GM04503 (cell line): ENCODE results near the gene ADARB2.
"Not testable (repeated sequence)": the region's sequence is repeated elsewhere in the genome, so short reads cannot be mapped to it uniquely, and the experiment has no call there.

Experiments
- DNase-seq: peaks from one replicate; pipeline ENCODE4 v3.0.0-alpha.2; 2012; ENCODE audit warnings: low read depth

The ADARB2 gene

GRCh38 chr10:1548146-1548545 lies 189.2 kb downstream of the ADARB2 start:
- DNase-seq, result no peak

DNA sequence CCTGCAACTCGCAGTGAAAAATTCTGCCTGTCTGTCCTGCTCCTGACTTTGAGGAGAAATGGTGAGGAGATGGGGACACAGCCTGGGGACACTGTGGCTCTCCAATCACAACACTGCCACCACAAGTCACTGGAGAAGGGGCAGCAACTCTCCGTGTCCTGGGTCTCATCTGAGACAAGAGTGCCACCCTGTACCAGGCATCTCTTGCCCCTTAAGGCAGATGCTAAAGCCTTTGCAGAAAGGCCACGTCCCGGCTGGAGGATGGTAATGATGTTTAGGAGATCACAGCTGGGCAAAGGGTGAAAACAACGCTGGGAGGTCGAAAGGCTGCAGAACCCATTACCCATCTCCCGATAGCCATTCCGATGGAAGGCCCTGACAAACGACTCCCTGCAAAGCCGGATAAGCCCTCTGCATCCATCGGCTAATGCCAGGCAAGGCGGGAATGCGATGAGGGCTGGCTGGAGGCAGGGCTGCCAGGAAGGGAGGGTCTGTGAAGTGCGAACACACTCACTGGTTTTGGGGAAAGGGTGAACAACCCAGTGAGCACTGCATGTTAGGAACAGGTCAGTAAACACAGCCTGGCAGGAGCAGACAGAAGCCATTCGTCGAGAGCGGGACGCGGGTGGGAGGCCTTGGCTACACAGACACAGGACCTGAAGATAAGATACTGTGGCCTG lies 190.8 kb downstream of the ADARB2 start:
- DNase-seq, result no peak

GRCh38 chr10:1545524-1545923 lies 191.8 kb downstream of the ADARB2 start:
- no peak for DNase-seq

DNA sequence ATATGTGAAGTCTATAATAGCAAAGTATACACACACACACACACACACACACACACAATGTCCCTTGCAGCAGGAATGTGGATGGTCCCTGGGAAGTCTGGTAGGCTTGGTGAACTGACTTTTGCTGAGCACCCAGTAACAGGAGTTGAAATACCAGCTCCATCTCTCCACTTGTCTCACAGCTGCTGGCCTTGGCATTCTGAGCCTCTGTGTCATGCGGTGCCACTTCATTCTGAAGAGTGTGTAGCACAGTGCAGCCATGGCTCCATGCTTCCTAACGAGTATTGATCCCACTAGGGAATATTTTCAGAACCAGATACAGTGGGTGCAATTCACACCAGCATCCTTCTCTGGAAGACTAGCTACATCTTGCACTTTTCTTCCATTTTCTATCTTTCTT lies 192.4 kb downstream of the ADARB2 start:
- DNase-seq, result no peak

DNA sequence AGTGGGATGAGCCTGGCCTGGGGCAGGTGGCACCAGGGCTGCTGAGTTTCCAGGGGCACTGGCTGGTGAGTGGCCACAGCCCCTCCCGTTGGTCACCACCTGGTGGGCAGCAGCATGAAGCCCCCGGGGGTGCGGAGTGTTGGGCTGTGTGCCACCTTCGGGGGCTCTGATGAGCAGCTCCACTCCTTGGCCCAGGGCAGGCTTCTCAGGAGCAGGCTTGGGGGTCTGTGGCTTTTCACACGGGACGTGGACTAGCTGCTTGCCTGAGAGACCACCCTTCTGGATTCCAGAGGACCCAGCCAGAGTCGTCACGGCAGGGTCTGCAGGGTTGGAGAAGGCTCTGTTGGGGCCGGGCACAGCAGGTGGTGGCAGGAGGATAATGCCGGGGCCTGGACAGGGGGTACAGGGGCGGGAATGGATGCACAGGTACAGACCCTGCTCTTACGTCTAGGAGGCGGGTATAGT lies 193.1 kb downstream of the ADARB2 start:
- DNase-seq, result no peak

DNA sequence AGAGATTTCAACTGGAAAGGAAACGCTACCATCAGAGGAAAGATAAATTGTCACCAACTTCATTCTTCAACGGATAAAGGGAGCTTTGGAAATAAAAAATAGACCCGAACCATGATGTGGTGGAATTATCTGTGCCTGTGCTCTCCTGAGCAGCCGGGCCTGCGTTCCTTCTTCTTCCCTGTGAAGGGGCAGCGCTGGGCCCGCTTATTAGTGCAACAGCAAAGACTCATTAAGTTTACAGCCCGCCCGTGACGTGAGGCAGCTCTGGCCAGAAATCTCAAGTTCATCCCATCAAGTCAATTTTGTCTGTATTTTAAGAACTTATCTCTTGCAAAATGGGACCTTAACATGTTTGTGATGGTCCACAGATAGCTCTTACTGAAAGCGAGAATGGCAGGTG lies 193.7 kb downstream of the ADARB2 start:
- DNase-seq, result no peak

GRCh38 chr10:1542941-1543340 lies 194.4 kb downstream of the ADARB2 start:
- DNase-seq, result no peak

DNA sequence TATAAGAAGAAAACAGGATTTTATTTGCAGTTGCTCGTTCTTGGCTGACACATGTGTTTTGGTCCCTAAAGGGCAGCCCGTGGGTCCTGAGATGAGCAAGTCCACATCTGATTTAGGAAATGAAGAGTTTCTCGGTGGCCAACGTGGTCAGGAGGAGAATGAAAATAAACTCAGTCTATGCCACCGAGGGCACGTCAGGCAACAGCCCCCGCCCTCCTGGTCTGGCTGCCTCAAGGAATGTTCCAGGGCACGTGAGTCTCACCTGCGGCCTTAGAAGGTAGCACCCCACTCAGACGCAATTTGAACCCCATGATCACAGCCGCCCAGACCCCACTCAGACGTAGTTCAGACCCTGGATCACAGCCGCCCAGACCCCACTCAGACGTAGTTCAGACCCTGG lies 197.2 kb downstream of the ADARB2 start:
- no peak for DNase-seq

- no peak for DNase-seq
Measured at GRCh38 chr10:1539216-1539615, 198.1 kb downstream of the ADARB2 start.

GRCh38 chr10:1538531-1539061 lies 198.7 kb downstream of the ADARB2 start:
- no peak for DNase-seq

DNA sequence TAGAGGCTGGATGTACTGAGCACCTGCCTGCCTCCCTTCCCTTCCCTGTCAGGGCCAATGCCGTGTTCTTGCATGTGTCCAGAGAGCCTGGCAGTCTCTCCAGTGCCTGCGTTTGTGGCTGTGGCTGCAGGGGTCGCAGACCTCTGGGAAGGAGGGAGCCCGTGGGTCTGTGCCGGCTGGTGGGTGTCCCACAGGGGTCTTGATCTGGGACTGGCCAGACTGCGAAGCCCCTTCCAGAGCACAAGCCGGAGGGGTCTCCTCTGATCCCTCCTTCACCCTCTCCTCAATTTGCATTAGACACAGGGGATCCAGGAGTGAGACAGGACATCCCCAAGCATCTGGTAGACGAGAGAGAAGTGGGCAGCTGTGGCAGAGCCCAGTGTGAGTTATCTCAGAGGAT lies 199.2 kb downstream of the ADARB2 start:
- no peak for DNase-seq

DNA sequence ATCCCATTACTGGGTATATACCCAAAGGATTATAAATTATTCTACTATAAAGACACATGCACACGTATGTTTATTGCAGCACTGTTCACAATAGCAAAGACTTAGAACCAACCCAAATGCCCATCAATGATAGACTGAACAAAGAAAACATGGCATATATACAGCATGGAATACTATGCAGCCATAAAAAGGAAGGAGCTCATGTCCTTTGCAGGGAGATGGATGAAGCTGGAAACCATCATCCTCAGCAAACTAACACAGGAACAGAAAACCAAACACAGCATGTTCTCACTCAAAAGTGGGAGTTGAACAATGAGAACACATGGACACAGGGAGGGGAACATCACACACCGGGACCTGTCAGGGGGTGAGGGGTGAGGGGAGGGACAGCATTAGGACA lies 199.9 kb downstream of the ADARB2 start:
- not testable (repeated sequence) for DNase-seq

DNA sequence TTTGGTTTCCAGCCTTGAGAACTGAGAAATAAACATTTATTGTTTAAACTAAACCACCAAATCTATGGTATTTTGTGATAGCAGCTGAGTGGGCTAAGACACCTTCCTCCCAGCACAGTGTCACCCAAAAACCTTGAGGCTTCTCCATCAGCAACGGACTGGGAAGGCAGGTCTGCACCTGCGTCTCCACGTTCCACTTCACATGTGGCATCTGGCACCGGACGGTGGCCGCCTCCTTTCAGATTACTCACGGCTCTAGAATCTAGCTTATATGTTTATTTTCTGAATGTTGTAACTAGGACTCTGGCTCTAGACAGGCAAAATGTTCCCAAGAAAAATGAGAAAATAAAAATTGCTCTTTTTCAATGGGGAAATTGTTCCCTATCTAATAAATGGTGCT lies 201.0 kb downstream of the ADARB2 start:
- no peak for DNase-seq

GRCh38 chr10:1535301-1535965 lies 201.9 kb downstream of the ADARB2 start:
- DNase-seq, result no peak

- no peak for DNase-seq
Measured at GRCh38 chr10:1534820-1535219, 202.5 kb downstream of the ADARB2 start.

DNA sequence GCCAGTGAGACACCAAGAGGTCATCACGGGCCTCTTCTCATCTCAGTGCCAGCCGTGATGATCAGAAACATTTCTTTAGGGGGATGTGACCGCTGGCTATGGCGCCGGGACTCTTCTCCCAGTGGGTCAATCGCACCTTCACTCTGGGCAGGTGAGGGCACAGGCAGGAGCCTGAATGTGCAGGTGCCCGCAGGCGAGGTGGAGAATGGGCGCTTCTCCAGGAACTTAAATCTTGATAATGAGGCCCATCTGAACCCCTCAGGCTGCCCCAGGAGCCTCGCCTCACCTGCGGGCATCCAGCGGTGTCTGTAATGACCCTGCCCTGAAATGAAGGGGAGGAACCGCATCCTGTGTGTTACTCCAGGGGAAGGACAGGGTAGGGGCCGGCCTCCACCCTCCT lies 204.7 kb downstream of the ADARB2 start:
- no peak for DNase-seq

DNA sequence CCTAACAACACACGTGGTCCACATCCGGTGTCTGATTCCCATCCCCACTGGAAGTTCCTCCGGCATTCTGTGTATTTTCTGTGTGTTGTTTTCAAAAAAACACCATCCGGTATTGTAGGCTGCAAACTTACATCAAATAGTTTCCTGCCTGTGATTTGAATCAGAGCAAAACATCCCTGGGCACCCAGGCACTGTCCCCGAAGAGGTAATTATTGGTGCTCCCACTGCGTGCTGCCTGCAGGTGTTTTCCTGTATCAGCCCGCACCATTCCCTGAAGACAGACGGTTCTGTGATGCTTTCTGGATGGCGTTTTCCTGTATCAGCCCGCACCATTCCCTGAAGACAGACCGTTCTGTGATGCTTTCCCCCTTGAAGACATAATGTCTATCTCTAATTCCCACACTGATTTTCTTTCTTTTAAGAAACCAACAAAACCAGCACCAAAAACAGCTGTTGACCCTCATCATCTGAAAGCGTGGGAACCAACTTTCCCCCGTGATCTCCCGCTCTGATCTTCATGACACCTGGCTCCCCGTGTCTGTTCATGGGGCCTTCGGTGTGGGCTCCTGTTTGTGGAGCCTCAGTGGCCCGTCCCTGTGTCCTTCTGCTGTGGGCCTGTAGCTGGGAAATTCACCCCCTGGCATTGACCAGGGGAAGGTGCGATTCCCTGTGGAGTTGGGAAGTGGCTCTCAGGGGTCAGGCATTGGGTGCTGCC lies 205.3 kb downstream of the ADARB2 start:
- no peak for DNase-seq

- DNase-seq, result no peak
Measured at GRCh38 chr10:1530871-1531517, 206.3 kb downstream of the ADARB2 start.

DNA sequence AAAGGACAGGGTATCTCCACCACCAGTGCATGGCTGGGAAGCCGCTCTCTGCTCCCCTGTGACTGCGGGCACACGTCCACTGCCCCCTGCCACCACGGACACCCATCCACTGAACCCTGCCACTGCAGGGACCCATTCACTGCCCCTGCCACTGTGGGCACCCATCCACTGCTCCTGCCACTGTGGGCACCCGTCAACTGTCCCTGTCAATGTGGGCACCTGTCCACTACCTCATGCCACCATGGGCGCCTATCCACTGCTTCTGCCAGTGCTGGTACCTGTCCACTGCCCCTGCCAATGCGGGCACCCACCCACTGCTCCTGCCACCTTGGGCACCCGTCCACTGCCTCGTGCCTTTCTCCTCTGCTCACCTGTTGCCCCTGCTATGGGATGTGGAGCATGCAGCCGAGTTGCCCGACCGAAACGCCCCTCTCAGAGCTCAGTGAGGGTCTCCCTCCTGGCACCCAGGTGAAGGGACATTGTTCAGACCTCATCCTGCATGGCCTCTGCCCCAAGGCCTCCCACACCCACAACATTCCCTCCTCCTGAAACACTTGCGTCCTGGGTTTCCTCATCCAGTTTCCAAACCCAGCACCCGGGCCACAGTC lies 207.4 kb downstream of the ADARB2 start:
- no peak for DNase-seq

GRCh38 chr10:1527951-1528350 lies 209.4 kb downstream of the ADARB2 start:
- no peak for DNase-seq

DNA sequence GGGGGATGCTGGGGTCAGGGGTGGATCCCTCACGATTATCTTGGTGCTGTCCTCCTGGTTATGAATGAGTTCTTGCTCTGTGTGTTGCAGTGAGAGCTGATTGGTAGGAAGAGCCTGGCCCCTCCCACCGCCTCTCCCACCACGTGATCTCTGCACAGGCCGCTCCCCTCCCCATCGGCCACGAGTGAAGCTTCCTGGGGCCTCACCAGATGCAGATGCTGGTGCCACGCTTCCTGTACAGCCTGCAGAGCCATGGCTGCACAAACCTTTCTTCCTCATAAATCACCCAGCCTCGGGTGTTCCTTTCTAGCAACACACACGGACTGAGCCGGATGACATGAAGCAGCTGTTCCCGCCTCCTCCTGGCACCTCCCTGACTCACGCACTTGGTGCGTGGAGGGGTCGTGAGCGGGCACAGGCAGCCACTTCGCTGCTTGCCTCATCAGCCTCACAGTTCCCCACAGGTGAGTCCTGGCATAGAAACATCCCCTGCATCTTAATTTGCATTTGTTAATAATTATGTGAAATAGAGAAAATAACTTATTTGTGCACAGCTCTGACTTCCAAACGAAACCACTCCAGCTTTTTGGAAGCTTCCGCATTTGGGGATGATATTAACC lies 210.8 kb downstream of the ADARB2 start:
- DNase-seq, result no peak
